ENCODE results near the gene MCHR1. TPM values are rescaled to one million over a fixed set of nuclear protein-coding genes. Genes with fewer than 3 reads are reported as not detected.

Gene MCHR1
- total RNA-seq, 1 donor from 2014 or later, result not detected

- Histone ChIP-seq H3K27ac (no peak overlapping the region), H3K4me3 (no peak overlapping the region), H3K27me3 (no peaks in the 10 kb centered on the region), H3K4me1 (no peaks in the 10 kb centered on the region), H3K9me3 (no peaks in the 10 kb centered on the region), H3K36me3 (no peaks in the 10 kb centered on the region)
- intact Hi-C loops (cut with DNase I), result no loop called here
- ATAC-seq, result no peak
- DNase-seq, result no peak
- TF ChIP-seq, protein P1, sequence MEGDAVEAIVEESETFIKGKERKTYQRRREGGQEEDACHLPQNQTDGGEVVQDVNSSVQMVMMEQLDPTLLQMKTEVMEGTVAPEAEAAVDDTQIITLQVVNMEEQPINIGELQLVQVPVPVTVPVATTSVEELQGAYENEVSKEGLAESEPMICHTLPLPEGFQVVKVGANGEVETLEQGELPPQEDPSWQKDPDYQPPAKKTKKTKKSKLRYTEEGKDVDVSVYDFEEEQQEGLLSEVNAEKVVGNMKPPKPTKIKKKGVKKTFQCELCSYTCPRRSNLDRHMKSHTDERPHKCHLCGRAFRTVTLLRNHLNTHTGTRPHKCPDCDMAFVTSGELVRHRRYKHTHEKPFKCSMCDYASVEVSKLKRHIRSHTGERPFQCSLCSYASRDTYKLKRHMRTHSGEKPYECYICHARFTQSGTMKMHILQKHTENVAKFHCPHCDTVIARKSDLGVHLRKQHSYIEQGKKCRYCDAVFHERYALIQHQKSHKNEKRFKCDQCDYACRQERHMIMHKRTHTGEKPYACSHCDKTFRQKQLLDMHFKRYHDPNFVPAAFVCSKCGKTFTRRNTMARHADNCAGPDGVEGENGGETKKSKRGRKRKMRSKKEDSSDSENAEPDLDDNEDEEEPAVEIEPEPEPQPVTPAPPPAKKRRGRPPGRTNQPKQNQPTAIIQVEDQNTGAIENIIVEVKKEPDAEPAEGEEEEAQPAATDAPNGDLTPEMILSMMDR (IDR thresholded peaks at IDR 0.05), result no peak
Observed at GRCh38 chr22:40687706-40688105, 8.4 kb downstream of the MCHR1 start.

DNA sequence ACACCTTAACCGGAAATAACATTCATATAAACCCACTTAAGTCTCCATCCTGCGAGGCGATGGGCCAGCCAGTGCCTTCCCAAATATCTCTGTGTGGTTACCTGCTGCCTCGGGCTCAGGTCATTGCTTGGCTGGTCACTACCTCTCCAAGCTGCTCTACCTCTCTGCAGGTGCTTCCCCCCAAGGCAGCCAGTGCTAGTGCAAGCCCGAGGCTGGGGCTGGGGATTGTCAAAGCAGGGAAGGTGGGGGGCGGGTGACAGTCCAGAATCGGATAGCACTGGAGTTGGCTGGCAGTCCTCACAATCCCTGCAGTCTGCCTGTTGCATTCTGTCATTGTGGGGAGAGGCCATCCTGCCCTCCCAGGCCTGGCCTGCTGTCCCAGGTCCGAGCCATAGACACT lies 11.1 kb downstream of the MCHR1 start:
- intact Hi-C loops (cut with DNase I), result no loop called here
- Histone ChIP-seq H3K4me1 (no peaks in the 10 kb centered on the region), H3K9me3 (no peaks in the 10 kb centered on the region), H3K4me3 (no peak overlapping the region), H3K27ac (no peak overlapping the region), H3K27me3 (no peaks in the 10 kb centered on the region), H3K36me3 (no peaks in the 10 kb centered on the region)
- ATAC-seq (no peak), DNase-seq (no peak)
- TF ChIP-seq, protein P1 (IDR thresholded peaks at IDR 0.05), result no peak

DNA sequence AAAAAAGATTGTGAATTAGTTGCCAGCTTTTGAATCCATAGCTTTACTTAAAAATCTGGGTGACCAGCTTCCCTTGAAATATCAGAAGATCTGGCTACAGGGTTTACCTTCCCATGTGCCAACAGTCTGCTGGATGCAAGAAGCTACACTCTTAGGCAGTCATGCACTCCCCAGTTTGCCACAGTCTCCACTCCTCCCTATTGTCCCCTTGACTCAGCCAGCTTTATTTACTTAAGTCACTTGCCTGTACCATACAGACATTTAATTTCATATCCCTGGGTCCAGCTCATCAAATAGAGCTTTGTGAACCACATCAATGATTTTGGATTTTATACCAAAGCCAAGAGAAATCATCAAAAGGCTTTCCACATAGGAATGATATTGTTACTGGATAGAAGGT lies 12.2 kb downstream of the MCHR1 start:
- TF ChIP-seq, protein P1 (IDR thresholded peaks at IDR 0.05), result no peak
- ATAC-seq (no peak), DNase-seq (no peak)
- Histone ChIP-seq H3K27me3 (no peaks in the 10 kb centered on the region), H3K4me3 (no peak overlapping the region), H3K36me3 (no peaks in the 10 kb centered on the region), H3K4me1 (no peaks in the 10 kb centered on the region), H3K9me3 (no peaks in the 10 kb centered on the region), H3K27ac (no peak overlapping the region)
- intact Hi-C loops (cut with DNase I), result no loop called here

GRCh38 chr22:40694411-40694810 lies 15.1 kb downstream of the MCHR1 start:
- DNase-seq, result no peak
- Histone ChIP-seq H3K27ac (no peak overlapping the region), H3K4me1 (no peaks in the 10 kb centered on the region), H3K4me3 (no peak overlapping the region), H3K36me3 (no peaks in the 10 kb centered on the region), H3K9me3 (no peaks in the 10 kb centered on the region), H3K27me3 (no peaks in the 10 kb centered on the region)
- ATAC-seq, result no peak
- intact Hi-C loops (cut with DNase I), result no loop called here
- TF ChIP-seq, protein P1 (IDR thresholded peaks at IDR 0.05), result no peak

DNA sequence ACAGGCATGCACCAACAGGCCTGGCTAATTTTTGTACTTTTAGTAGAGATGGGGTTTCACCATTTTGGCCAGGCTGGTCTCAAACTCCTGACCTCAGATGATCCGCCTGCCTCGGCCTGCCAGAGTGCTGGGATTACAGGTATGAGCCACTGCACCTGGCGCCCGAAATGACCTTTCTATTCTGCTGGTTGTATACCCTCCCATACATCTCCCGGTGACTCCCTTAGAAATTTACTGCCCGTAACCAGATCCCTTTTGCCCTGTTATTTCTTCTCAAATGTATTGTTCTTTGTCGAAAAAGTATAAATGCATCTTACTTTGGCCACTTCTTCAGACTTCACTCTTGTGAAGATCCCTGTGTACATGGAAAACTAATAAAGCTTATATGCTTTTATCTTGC lies 22.0 kb downstream of the MCHR1 start:
- no peak for ATAC-seq
- intact Hi-C loops (cut with DNase I), result no loop called here

More for the DNA sequence above, 22.0 kb downstream of the MCHR1 start:
- H3K36me3 ChIP-seq, result no peaks in the 10 kb centered on the region
- H3K27ac ChIP-seq, result no peak overlapping the region
- DNase-seq, result no peak
- no peaks in the 10 kb centered on the region for H3K9me3 ChIP-seq
- TF ChIP-seq, protein P1 (IDR thresholded peaks at IDR 0.05), result no peak
- H3K4me1 ChIP-seq, result no peaks in the 10 kb centered on the region
- no peaks in the 10 kb centered on the region for H3K27me3 ChIP-seq
- H3K4me3 ChIP-seq, result no peak overlapping the region

All from upper lobe of right lung (tissue), 1 donor.